Measurements from ENCODE around the gene ARHGAP35. TPM values are rescaled to one million over a fixed set of nuclear protein-coding genes. Genes with fewer than 3 reads are reported as not detected.

ARHGAP35 gene
- total and polyA plus RNA-seq, 10 of the 15 experiments (the other 5 are each of a cell fraction or from before 2014, with no cell fraction given) = 0.85 to 29.9 (median 11.5) TPM

DNA sequence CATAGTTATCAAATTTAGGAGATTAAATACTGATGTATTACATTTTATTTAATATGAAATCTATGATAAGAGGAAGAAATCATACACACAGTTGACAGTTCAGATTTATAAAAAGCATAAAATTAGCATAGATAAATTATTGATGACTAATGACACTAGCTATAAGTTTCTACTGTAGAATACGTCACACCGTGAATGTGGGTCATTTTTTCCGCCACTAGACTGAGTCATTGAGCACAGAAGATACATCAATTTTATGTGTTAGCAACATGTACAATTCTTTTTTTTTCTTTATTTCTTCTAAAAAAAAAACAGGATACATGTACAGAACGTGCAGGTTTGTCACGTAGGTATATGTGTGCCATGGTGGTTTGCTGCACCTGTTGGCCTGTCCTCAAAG, 32.3 kb upstream of the ARHGAP35 start:
- H3K79me2 ChIP-seq (ENCODE audit: control insufficient read depth, insufficient read depth, low read length) = no peaks in the 10 kb centered on the region
- peaks cover 12% of the 10 kb centered on the region for H3K4me1 ChIP-seq (ENCODE audit: control insufficient read depth, insufficient read depth, low read length)
- DNase-seq (ENCODE audit: low read depth, low spot score) (no peak), FAIRE-seq (peak; percentile 31), ATAC-seq (no peak)
- H3K4me2 ChIP-seq (ENCODE audit: control insufficient read depth, insufficient read depth) = no peak overlapping the region
- H3K27me3 ChIP-seq (replicated peaks in 1 of 2; ENCODE audit: control insufficient read depth in 2 of 2, insufficient read depth in 2 of 2, low read length in 1 of 2) = no peaks in the 10 kb centered on the region
- H3K9ac ChIP-seq (ENCODE audit: control insufficient read depth, insufficient read depth, low read length) = no peak overlapping the region
- SMC1A ChIA-PET (ENCODE audit: uncharacterized antibody, unreplicated experiment) = interaction anchor here (2.8 kb wide), 1 partner anchor 12 kb away, joined by 11 read pairs; no protein-coding TSS in a partner anchor
- BruUV-seq (replicated peaks) = no TSS peak
- CTCF ChIA-PET = interaction anchor here (2.0 to 2.9 kb wide), 3 partner anchors 12 to 167 kb away, joined by 4 to 12 read pairs (median 8); partner anchors contain the start of gene DACT3
- intact Hi-C loops (cut with micrococcal nuclease; ENCODE audit: unreplicated experiment) = no loop called here
- H3K9me3 ChIP-seq (replicated peaks; ENCODE audit: control insufficient read depth, insufficient read depth, low read length) = no peaks in the 10 kb centered on the region
- POLR2A ChIA-PET = interaction anchor here (0.6 to 1.3 kb wide), 2 partner anchors 25 to 64 kb away, joined by 3 to 4 read pairs; no protein-coding TSS in a partner anchor
- H2AFZ ChIP-seq (ENCODE audit: control insufficient read depth, low read depth, low read length) = no peak overlapping the region
- H4K20me1 ChIP-seq (ENCODE audit: control insufficient read depth, insufficient read depth) = no peaks in the 10 kb centered on the region
- no peak overlapping the region for H3K4me3 ChIP-seq
- H3K27ac ChIP-seq (ENCODE audit: control insufficient read depth, insufficient read depth) = no peak overlapping the region
- 44% methylated on average over 5 of the region's 5 CpGs for WGBS (ENCODE audit: insufficient coverage, insufficient replicate concordance, low lambda C conversion rate, missing lambda C conversion rate)
- in situ Hi-C loops (cut with MboI) = no loop called here
- no peaks in the 10 kb centered on the region for H3K36me3 ChIP-seq (ENCODE audit: control insufficient read depth in 2 of 2, insufficient read depth in 2 of 2, low read length in 1 of 2)
- RAD21 ChIA-PET (ENCODE audit: unreplicated experiment) = interaction anchor here (0.7 kb wide), 1 partner anchor 47 kb away, joined by 4 read pairs; no protein-coding TSS in a partner anchor
- TF ChIP-seq, protein P1, sequence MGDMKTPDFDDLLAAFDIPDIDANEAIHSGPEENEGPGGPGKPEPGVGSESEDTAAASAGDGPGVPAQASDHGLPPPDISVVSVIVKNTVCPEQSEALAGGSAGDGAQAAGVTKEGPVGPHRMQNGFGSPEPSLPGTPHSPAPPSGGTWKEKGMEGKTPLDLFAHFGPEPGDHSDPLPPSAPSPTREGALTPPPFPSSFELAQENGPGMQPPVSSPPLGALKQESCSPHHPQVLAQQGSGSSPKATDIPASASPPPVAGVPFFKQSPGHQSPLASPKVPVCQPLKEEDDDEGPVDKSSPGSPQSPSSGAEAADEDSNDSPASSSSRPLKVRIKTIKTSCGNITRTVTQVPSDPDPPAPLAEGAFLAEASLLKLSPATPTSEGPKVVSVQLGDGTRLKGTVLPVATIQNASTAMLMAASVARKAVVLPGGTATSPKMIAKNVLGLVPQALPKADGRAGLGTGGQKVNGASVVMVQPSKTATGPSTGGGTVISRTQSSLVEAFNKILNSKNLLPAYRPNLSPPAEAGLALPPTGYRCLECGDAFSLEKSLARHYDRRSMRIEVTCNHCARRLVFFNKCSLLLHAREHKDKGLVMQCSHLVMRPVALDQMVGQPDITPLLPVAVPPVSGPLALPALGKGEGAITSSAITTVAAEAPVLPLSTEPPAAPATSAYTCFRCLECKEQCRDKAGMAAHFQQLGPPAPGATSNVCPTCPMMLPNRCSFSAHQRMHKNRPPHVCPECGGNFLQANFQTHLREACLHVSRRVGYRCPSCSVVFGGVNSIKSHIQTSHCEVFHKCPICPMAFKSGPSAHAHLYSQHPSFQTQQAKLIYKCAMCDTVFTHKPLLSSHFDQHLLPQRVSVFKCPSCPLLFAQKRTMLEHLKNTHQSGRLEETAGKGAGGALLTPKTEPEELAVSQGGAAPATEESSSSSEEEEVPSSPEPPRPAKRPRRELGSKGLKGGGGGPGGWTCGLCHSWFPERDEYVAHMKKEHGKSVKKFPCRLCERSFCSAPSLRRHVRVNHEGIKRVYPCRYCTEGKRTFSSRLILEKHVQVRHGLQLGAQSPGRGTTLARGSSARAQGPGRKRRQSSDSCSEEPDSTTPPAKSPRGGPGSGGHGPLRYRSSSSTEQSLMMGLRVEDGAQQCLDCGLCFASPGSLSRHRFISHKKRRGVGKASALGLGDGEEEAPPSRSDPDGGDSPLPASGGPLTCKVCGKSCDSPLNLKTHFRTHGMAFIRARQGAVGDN (IDR thresholded peaks at IDR 0.05) = no peak
- TF ChIP-seq PKNOX1 (IDR thresholded peaks at IDR 0.05) (no peak), SP1 (IDR thresholded peaks at IDR 0.05; ENCODE audit: low read depth, low read length) (no peak), IRF3 (IDR thresholded peaks at IDR 0.05) (no peak), ZNF207 (IDR thresholded peaks at IDR 0.05; ENCODE audit: borderline replicate concordance) (no peak), BHLHE40 (IDR thresholded peaks at IDR 0.05; ENCODE audit: borderline replicate concordance in 1 of 2, low read depth in 2 of 2, low read length in 1 of 2) (no peak), MYC (IDR thresholded peaks at IDR 0.05; ENCODE audit: insufficient read depth, insufficient read length, insufficient replicate concordance, low read length, severe bottlenecking) (no peak), BACH1 (IDR thresholded peaks at IDR 0.05; ENCODE audit: borderline replicate concordance) (no peak), TAF1 (IDR thresholded peaks at IDR 0.05; ENCODE audit: borderline replicate concordance, low read depth, low read length) (no peak), RAD51 (IDR thresholded peaks at IDR 0.05) (no peak), YY1 (IDR thresholded peaks at IDR 0.05; ENCODE audit: low read depth, low read length) (no peak), RUNX3 (IDR thresholded peaks at IDR 0.05; ENCODE audit: low read length) (no peak)
- TF ChIP-seq, protein P2, sequence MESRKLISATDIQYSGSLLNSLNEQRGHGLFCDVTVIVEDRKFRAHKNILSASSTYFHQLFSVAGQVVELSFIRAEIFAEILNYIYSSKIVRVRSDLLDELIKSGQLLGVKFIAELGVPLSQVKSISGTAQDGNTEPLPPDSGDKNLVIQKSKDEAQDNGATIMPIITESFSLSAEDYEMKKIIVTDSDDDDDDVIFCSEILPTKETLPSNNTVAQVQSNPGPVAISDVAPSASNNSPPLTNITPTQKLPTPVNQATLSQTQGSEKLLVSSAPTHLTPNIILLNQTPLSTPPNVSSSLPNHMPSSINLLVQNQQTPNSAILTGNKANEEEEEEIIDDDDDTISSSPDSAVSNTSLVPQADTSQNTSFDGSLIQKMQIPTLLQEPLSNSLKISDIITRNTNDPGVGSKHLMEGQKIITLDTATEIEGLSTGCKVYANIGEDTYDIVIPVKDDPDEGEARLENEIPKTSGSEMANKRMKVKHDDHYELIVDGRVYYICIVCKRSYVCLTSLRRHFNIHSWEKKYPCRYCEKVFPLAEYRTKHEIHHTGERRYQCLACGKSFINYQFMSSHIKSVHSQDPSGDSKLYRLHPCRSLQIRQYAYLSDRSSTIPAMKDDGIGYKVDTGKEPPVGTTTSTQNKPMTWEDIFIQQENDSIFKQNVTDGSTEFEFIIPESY (IDR thresholded peaks at IDR 0.05) = no peak

All from GM12878 (cell line).